Omental fat pad (tissue), 4 donors: Measurements from ENCODE around the gene C16orf92. TPM values are rescaled to one million over a fixed set of nuclear protein-coding genes. Genes with fewer than 3 reads are reported as not detected.

Experiments used
- ATAC-seq: fragments of 150-250 bp; one replicate; pipeline ENCODE4 v1.9.1; 2016; ENCODE audit warnings: mild to moderate bottlenecking, moderate library complexity; ENCODE audit not compliant: low FRiP score
- DNase-seq: peaks from one replicate; pipeline ENCODE4 v3.0.0-alpha.2; 2019; ENCODE audit warnings: low spot score
- total RNA-seq, 4 donors: library from RNA; depleted of rRNA; stranded (reverse); fragments of >200 nt; gene quantifications; one replicate each; pipeline ENCODE4 v1.1.0, GENCODE V29; 2016
- TF ChIP-seq, protein P1 (sequence below), 3 donors: fragments of 450-650 bp; IDR thresholded peaks; one replicate each; pipeline ENCODE4 v1.5.1; 2016 to 2017; ENCODE audit warnings: antibody characterized with exemption in 3 of 3, mild to moderate bottlenecking in 3 of 3, moderate library complexity in 2 of 3

Gene C16orf92, protein sequence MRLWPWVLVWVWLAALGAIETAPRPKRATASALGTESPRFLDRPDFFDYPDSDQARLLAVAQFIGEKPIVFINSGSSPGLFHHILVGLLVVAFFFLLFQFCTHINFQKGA
- not detected for total RNA-seq

DNA sequence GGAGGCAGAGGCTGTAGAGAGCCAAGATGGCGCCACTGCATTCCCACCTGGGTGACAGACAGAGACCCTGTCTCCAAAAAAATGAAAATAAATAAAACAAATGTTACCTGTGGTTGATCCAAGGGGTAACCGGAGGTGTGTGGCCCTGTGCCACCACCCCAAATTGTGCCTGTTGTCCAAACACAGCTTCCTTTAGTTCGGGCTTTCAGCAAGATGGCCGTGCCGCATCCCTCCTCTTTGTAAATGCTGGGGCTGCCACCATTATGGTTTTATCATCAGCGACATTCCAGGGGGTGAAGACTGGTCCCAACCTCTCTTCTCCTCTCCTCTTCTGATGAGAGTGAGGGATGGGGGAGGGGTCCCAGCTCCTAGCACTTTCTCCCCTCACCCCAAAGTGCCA lies at the start of gene C16orf92:
TSS of gene C16orf92 (plus strand) at position 312 of the 400 bp plus-strand sequence. CDS start 143 bp downstream, outside the sequence.
- DNase-seq = no peak
- TF ChIP-seq, protein P1, sequence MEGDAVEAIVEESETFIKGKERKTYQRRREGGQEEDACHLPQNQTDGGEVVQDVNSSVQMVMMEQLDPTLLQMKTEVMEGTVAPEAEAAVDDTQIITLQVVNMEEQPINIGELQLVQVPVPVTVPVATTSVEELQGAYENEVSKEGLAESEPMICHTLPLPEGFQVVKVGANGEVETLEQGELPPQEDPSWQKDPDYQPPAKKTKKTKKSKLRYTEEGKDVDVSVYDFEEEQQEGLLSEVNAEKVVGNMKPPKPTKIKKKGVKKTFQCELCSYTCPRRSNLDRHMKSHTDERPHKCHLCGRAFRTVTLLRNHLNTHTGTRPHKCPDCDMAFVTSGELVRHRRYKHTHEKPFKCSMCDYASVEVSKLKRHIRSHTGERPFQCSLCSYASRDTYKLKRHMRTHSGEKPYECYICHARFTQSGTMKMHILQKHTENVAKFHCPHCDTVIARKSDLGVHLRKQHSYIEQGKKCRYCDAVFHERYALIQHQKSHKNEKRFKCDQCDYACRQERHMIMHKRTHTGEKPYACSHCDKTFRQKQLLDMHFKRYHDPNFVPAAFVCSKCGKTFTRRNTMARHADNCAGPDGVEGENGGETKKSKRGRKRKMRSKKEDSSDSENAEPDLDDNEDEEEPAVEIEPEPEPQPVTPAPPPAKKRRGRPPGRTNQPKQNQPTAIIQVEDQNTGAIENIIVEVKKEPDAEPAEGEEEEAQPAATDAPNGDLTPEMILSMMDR (IDR thresholded peaks at IDR 0.05) = no peak
- ATAC-seq = no peak

DNA sequence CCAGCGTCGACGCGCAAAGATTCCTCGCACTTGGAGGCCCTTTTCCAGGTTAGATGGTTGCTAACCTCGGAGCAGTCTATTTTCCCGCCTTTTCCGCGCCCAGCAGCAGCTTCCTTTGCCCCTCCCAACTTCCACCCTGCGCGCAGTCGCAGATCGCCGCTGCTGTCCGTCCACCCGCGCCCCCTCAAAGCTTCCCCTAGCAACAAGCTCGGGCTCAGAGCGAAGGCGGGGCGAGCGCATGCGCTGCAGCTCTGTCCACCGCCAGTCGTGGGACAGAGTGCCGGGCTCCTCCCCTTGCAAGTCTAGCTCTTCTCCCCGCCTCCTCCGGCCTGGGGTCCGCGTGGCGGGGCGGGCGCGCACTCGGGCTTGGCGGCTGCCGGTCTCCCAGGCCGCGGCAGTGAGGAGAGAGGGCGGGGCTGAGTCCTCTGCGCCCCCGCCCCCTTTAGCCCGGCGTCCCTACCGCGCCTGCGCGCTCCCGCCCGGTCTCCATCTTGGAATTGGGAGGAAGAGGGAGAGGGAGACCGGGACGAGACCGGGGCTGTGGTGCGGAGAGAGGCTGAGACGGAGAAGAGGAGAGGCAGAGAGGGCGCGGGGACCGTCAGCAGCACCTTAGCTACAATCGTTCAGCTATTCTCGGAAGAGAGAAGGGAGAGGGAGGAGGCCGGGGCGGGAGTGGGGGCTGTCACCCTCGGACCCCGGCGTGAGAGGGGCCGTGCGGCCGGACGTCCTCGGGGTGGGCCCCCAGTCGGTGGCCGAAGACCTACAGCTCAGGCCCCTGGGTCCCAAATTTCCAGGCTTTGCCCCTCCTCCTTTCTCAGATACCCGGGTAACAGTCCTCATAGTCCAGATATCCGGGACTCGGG lies 49.4 kb upstream of the C16orf92 start, which contains the start of gene TAOK2:
TSS of gene TAOK2 (plus strand) at position 485 of the 863 bp plus-strand sequence. CDS start 3,905 bp downstream, outside the sequence.
- DNase-seq (peak; percentile 81), ATAC-seq (peak; percentile 99)
- TF ChIP-seq, protein P1 (IDR thresholded peaks at IDR 0.05) = no peak

DNA sequence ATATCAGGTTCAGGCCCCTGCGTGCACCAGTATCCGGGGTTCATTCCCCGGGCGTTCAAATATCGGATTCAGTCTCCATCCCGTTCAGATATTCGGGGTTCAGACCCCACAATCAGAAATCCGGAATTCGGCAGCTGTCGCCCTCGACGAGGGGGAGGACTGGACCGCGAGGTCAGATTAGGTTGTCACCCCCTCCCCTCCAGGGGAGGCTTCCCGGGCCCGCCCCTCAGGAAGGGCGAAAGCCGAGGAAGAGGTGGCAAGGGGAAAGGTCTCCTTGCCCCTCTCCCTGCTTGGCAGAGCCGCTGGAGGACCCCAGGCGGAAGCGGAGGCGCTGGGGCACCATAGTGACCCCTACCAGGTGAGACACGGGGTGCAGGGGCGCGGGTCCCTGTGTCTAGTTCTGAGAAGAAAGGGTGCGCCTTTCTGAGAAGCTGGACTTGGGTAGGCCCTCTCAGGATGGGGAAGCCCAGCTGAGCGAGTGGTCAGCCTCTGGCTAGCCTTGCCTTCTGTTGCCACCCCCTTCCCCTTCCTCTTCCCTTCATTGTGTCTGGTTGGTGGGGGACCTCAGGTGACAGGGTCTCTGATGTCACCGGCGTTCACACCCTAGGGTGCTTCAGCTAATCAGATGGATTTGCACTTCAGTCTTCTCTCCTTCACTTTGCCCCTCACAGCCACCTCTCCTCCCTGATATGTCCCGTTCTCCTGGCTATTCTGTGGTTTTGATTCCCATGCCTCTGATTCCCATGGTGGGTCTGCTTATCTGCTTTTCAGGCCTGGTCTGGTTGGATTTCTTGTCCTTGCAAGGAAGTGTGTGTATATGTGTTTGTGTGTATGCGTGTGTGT lies 48.5 kb upstream of the C16orf92 start:
- ATAC-seq = no peak

DNA sequence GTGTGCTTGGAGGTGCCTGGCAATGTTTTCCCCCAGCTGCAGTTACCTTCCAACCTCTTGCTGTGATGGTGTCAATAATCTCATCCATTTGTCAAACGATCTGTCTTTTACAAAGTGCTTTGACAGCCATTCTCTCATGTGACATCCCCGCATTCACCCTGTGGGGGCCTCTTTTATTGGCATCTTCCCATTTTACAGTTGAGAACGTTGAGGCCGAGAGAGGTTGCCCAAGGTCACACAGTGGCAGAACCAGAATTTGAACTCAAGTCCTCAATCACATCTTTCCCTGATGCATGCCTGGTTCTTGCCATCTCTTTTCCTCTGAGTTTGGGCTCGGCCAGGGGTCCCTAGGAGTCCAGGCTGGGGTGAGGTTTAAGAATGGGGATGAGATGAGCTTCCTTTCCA lies 47.9 kb upstream of the C16orf92 start:
- TF ChIP-seq, protein P1 (IDR thresholded peaks at IDR 0.05) = no peak
- no peak for DNase-seq
- no peak for ATAC-seq

More for the DNA sequence above, 48.5 kb upstream of the C16orf92 start:
- DNase-seq = no peak
- TF ChIP-seq, protein P1 (IDR thresholded peaks at IDR 0.05) = no peak

DNA sequence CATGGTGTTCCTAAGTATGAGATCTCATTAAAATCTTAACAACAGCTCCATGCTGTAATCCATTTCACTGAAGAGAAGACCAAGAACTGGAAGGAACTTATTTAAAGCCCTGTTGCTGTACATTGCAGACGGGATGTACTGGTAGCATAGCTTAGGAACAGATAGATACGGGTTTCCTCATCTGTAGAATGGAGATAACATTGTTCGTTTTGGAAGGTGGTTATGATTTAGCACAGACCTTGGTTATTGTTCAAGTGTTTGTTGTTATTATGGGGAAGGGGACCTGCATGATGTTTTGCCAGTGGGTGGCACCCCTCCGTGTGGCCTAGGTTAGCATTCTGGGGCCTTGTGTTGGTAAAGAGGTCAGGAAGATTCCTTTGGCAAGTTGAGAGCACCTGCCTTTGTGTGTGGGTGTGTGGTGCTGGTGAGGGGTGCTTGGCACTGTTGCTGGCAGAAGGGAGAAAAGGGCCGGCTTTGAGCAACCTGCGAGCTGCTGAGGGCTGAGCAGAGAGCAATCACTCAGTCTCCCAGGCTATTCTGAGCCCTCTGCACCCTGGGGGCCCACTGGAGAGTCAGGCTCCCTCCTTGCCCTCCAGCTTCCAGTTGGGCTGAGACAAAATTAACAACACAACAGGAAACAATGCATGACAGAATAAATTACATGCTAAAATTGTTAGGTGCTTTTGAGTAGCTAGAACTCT lies 47.0 kb upstream of the C16orf92 start:
- TF ChIP-seq, protein P1 (IDR thresholded peaks at IDR 0.05) = no peak
- DNase-seq (no peak), ATAC-seq (no peak)

DNA sequence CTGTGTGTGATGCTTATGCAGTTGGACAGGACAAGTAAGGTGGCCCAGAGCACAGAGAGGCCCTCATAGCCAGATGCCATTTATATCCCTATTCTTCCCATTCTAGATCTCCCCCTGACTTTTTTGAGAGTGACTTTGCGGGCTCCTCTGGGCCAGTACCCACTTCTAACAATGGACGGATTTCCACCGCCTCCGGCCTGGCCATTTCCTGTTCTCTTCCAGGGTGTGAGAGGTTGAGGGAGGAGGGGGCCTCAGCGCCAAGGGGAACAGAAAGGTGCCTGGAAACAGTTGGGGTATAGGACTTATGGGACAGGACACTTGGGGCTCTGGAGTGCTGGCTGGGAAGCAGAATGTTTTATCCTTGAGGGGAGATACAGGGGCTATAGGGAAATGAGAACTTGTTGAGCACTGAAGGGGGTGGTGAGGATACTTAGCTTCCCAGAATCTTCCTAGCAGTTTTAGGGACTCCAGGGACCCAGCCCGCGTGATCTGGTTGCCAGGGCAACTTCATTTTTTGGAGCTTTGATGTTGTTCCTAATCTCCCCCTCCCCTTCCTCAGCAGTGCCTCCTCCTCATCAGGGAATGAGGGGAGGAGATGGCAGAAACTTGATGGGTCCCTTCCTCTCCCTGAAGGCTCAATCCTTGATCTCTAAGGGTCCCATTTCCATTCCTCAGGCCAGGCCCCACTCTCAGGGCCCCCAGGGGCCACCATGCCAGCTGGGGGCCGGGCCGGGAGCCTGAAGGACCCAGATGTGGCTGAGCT lies 45.8 kb upstream of the C16orf92 start:
- no peak for ATAC-seq
- TF ChIP-seq, protein P1 (IDR thresholded peaks at IDR 0.05) = no peak
- no peak for DNase-seq
